Measurements from ENCODE around the gene SLC25A1. TPM values are rescaled to one million over a fixed set of nuclear protein-coding genes. Genes with fewer than 3 reads are reported as not detected.

The SLC25A1 gene
- total RNA-seq, 1 donor from 2014 or later = 20.9 TPM

GRCh38 chr22:19132693-19133400 lies 45.7 kb downstream of the SLC25A1 start:
- H3K27ac ChIP-seq (replicated peaks) = no peak overlapping the region
- H3K36me3 ChIP-seq = peaks cover 54% of the 10 kb centered on the region
- TF ChIP-seq CTCF (IDR thresholded peaks at IDR 0.05; ENCODE audit: borderline replicate concordance) = no peak
- DNase-seq = no peak
- no peak overlapping the region for H3K4me3 ChIP-seq
- no peaks in the 10 kb centered on the region for H3K4me1 ChIP-seq
- intact Hi-C loops (cut with micrococcal nuclease) = no loop called here
- no peaks in the 10 kb centered on the region for H3K9me3 ChIP-seq (replicated peaks)
- no peaks in the 10 kb centered on the region for H3K27me3 ChIP-seq (ENCODE audit: low read depth)

- peaks cover 47% of the 10 kb centered on the region for H3K36me3 ChIP-seq
- no peak for DNase-seq
These were observed 46.4 kb downstream of the SLC25A1 start for GRCh38 chr22:19132153-19132552.

GRCh38 chr22:19131685-19132015 lies 46.9 kb downstream of the SLC25A1 start:
- Histone ChIP-seq H3K4me3 (no peak overlapping the region), H3K36me3 (peaks cover 42% of the 10 kb centered on the region), H3K27me3 (ENCODE audit: low read depth) (no peaks in the 10 kb centered on the region), H3K4me1 (no peaks in the 10 kb centered on the region), H3K27ac (replicated peaks) (no peak overlapping the region), H3K9me3 (replicated peaks) (no peaks in the 10 kb centered on the region)
- no peak for TF ChIP-seq CTCF (IDR thresholded peaks at IDR 0.05; ENCODE audit: borderline replicate concordance)
- no peak for DNase-seq
- intact Hi-C loops (cut with micrococcal nuclease) = no loop called here

More at GRCh38 chr22:19132153-19132552, 46.4 kb downstream of the SLC25A1 start:
- Histone ChIP-seq H3K4me3 (no peak overlapping the region), H3K27me3 (ENCODE audit: low read depth) (no peaks in the 10 kb centered on the region), H3K27ac (replicated peaks) (no peak overlapping the region), H3K9me3 (replicated peaks) (no peaks in the 10 kb centered on the region), H3K4me1 (no peaks in the 10 kb centered on the region)
- no peak for TF ChIP-seq CTCF (IDR thresholded peaks at IDR 0.05; ENCODE audit: borderline replicate concordance)
- intact Hi-C loops (cut with micrococcal nuclease) = no loop called here

GRCh38 chr22:19130959-19131684 lies 47.4 kb downstream of the SLC25A1 start, which contains the start of gene TSSK2:
TSS of gene TSSK2 (plus strand) at chr22:19131308. CDS start at chr22:19131400, 92 bp downstream.
- Histone ChIP-seq H3K27me3 (ENCODE audit: low read depth) (no peaks in the 10 kb centered on the region), H3K4me3 (no peak within 1 kb of the TSS), H3K4me1 (no peaks in the 10 kb centered on the region), H3K9me3 (replicated peaks) (no peaks in the 10 kb centered on the region), H3K36me3 (peaks cover 37% of the 10 kb centered on the region), H3K27ac (replicated peaks) (no peak within 1 kb of the TSS)
- no peak for TF ChIP-seq CTCF (IDR thresholded peaks at IDR 0.05; ENCODE audit: borderline replicate concordance)
- intact Hi-C loops (cut with micrococcal nuclease) = no loop called here
- no peak for DNase-seq

- H3K36me3 ChIP-seq = peaks cover 26% of the 10 kb centered on the region
- intact Hi-C loops (cut with micrococcal nuclease) = no loop called here
- no peak overlapping the region for H3K4me3 ChIP-seq
- DNase-seq = no peak
- H3K4me1 ChIP-seq = no peaks in the 10 kb centered on the region
- no peak overlapping the region for H3K27ac ChIP-seq (replicated peaks)
- H3K9me3 ChIP-seq (replicated peaks) = no peaks in the 10 kb centered on the region
- TF ChIP-seq CTCF (IDR thresholded peaks at IDR 0.05; ENCODE audit: borderline replicate concordance) = no peak
- H3K27me3 ChIP-seq (ENCODE audit: low read depth) = no peaks in the 10 kb centered on the region
These were observed 48.7 kb downstream of the SLC25A1 start for GRCh38 chr22:19129871-19130270.
